ENCODE data around the gene FANCI. TPM values are rescaled to one million over a fixed set of nuclear protein-coding genes. Genes with fewer than 3 reads are reported as not detected.

FANCI gene
- polyA plus RNA-seq, 1 experiment = 11.5 TPM

DNA sequence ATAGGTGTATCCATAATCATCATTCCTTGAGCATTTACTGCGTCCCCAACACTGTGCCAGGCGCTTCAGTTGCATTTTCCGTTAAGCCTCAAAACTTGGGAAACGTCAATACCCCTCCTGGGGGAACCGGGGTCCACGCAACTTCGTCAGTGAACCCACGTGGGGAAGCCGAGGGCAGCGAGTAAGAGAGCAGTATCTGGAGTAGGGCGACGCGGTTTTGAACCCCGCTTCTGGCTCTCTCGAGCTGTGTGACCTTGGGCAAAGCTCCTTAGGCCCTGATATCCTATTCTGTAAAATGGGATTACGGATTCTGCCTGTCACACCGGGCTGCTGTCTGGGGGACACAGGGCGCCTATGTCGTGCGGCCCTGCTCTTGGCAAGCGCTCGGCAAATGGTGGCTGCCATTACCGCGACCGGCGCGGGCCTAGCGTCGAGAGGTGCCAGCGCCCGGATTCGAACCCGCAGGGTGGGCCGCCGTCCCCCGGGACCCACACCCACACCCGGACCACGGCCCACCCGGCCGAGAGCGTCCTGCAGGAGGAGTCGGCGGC, 90.3 kb downstream of the FANCI start:
- no peak for DNase-seq (ENCODE audit: low read depth)
- peaks cover 19% of the 10 kb centered on the region for H3K36me3 ChIP-seq (ENCODE audit: control insufficient read depth, insufficient read depth, low read length)
- TF ChIP-seq, protein P1, sequence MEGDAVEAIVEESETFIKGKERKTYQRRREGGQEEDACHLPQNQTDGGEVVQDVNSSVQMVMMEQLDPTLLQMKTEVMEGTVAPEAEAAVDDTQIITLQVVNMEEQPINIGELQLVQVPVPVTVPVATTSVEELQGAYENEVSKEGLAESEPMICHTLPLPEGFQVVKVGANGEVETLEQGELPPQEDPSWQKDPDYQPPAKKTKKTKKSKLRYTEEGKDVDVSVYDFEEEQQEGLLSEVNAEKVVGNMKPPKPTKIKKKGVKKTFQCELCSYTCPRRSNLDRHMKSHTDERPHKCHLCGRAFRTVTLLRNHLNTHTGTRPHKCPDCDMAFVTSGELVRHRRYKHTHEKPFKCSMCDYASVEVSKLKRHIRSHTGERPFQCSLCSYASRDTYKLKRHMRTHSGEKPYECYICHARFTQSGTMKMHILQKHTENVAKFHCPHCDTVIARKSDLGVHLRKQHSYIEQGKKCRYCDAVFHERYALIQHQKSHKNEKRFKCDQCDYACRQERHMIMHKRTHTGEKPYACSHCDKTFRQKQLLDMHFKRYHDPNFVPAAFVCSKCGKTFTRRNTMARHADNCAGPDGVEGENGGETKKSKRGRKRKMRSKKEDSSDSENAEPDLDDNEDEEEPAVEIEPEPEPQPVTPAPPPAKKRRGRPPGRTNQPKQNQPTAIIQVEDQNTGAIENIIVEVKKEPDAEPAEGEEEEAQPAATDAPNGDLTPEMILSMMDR (IDR thresholded peaks at IDR 0.05; ENCODE audit: insufficient read depth, low read depth, low read length) = no peak
- H3K4me3 ChIP-seq (ENCODE audit: low read depth, low read length) = peak overlapping the region; percentile 92
- ChIA-PET POLR2A (no interaction called here), CTCF (interaction anchor here (1.4 to 6.4 kb wide), 3 partner anchors 19 to 24 kb away, joined by 4 to 69 read pairs (median 6); no protein-coding TSS in a partner anchor)
- H3K27me3 ChIP-seq (ENCODE audit: control insufficient read depth, insufficient read depth, low read length) = peaks cover 5% of the 10 kb centered on the region

DNA sequence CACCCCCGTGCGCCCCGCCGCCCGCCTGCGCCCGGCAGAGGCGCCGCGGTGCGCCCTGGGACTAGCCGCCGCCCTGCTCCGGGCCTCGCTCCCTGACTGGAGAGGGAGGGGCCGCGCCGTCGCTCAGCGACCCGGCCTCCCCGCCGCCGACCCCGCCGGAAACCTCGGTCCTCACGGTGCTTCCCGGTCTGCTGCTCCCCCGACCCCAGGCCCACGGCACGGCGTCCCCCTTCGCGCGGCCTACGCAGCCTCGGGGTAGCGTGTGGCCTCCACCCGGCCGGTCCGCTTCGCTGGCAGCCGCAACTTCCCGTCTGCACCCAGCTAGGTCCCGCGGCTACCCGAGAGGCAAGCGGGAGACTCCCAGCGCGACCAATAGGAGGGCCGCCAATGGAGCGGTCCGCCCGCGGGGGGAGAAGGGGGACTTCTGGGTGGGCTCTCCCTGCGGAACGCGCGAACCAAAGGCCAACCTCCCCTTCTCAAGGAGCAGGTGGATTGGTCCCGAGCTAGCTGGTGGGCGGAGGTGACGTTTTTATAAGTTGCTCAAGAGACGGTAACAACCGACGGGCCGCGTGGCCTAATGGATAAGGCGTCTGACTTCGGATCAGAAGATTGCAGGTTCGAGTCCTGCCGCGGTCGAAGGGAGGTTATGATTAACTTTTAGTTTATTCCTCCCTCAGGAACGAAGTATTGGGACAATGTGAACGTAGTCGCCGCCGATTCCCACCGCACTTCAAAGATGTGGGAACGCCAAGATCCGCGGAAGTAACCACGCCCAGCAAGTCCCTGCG, 90.9 kb downstream of the FANCI start, which contains the start of gene POLG:
Gene POLG (minus strand): TSS at position 315 of the 788 bp plus-strand sequence. CDS start 1,070 bp downstream, outside the sequence.
- H3K27me3 ChIP-seq (ENCODE audit: control insufficient read depth, insufficient read depth, low read length) = peaks cover 7% of the 10 kb centered on the region
- TF ChIP-seq, protein P1 (IDR thresholded peaks at IDR 0.05; ENCODE audit: insufficient read depth, low read depth, low read length) = no peak
- H3K4me3 ChIP-seq (ENCODE audit: low read depth, low read length) = peak within 1 kb of the TSS; percentile 92
- ChIA-PET CTCF (interaction anchor here (0.7 to 6.4 kb wide), 6 partner anchors 12 to 127 kb away, joined by 3 to 69 read pairs (median 4); no protein-coding TSS in a partner anchor), POLR2A (no interaction called here)
- H3K36me3 ChIP-seq (ENCODE audit: control insufficient read depth, insufficient read depth, low read length) = peaks cover 17% of the 10 kb centered on the region
- DNase-seq (ENCODE audit: low read depth) = peak; percentile 92

DNA sequence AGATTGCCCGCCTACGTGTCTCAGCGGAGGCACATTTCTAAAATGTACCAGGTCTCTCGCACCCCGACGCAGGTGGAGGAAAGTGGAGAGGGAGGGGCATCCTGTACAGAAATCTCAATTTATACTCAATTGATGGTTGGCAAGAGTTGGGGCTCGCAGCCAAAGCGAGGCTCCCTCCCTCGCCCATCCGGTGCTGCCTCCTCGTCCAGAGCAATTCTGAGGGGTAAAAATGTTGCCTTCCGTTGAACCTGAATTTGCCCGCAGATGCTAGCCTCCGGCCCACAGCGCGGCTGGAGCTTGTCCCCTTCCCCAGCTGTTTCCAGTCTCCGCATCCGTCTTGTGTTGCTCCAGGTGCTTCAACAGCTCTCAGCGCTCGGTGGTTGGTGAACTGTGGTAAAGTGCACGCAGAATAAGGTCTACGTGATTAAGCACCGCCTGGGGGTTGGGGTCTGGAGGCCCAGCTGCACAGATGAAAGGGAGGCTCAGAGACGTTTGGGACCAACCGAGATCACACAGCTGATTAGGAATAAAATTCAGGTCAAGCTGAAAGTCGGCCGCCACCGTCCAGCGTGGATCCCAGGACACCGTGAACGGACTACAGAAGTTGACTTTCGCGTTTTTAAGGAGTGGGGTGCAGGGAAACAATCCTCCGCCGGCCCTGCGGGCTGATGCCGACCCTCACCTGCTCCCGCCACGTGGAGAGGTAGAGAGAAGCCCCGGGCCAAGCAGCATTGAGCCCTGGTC, 91.7 kb downstream of the FANCI start:
- DNase-seq (ENCODE audit: low read depth) = no peak
- Histone ChIP-seq H3K27me3 (ENCODE audit: control insufficient read depth, insufficient read depth, low read length) (peaks cover 8% of the 10 kb centered on the region), H3K36me3 (ENCODE audit: control insufficient read depth, insufficient read depth, low read length) (peaks cover 10% of the 10 kb centered on the region), H3K4me3 (ENCODE audit: low read depth, low read length) (peak overlapping the region; percentile 39)
- TF ChIP-seq, protein P1 (IDR thresholded peaks at IDR 0.05; ENCODE audit: insufficient read depth, low read depth, low read length) = no peak
- CTCF ChIA-PET = interaction anchor here (0.7 to 6.4 kb wide), 6 partner anchors 13 to 128 kb away, joined by 3 to 69 read pairs (median 4); no protein-coding TSS in a partner anchor
- POLR2A ChIA-PET = no interaction called here

DNA sequence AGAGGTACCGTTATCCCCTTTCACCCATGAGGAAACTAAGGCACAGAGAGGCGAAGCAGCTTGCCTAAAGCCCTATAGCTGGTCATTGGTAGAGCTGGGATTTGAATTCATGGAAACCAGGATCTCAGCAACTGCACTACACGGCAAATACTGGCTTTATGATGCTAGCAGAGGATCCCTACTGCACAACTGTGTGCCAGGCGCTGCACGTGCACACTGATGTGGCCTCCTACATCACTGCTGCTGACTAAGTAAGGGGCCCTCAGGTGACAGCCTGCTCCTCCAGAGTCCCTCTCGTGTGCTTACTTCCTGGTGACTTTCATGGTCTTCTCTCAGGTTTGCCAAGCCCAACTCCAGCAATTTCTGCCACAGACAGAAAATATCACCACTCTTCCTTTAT, 94.3 kb downstream of the FANCI start:
- ChIA-PET CTCF (interaction anchor here (1.6 to 6.4 kb wide), 2 partner anchors 19 to 135 kb away, joined by 3 to 69 read pairs; no protein-coding TSS in a partner anchor), POLR2A (no interaction called here)
- H3K4me3 ChIP-seq (ENCODE audit: low read depth, low read length) = no peak overlapping the region
- TF ChIP-seq, protein P1 (IDR thresholded peaks at IDR 0.05; ENCODE audit: insufficient read depth, low read depth, low read length) = no peak
- DNase-seq (ENCODE audit: low read depth) = no peak
- peaks cover 3% of the 10 kb centered on the region for H3K36me3 ChIP-seq (ENCODE audit: control insufficient read depth, insufficient read depth, low read length)
- H3K27me3 ChIP-seq (ENCODE audit: control insufficient read depth, insufficient read depth, low read length) = peaks cover 17% of the 10 kb centered on the region

All from BJ (cell line).